HG02798 (cell line): ENCODE data around the gene WBP2NL.
"Not testable (repeated sequence)": the region's sequence is repeated elsewhere in the genome, so short reads cannot be mapped to it uniquely, and the experiment has no call there.

Source experiments
- ATAC-seq: cut with Tn5 transposase; IDR thresholded peaks from one replicate; pipeline ENCODE4 v1.9.1; 2021; ENCODE audit warnings: mild to moderate bottlenecking; ENCODE audit not compliant: unreplicated experiment, poor library complexity

The WBP2NL gene

DNA sequence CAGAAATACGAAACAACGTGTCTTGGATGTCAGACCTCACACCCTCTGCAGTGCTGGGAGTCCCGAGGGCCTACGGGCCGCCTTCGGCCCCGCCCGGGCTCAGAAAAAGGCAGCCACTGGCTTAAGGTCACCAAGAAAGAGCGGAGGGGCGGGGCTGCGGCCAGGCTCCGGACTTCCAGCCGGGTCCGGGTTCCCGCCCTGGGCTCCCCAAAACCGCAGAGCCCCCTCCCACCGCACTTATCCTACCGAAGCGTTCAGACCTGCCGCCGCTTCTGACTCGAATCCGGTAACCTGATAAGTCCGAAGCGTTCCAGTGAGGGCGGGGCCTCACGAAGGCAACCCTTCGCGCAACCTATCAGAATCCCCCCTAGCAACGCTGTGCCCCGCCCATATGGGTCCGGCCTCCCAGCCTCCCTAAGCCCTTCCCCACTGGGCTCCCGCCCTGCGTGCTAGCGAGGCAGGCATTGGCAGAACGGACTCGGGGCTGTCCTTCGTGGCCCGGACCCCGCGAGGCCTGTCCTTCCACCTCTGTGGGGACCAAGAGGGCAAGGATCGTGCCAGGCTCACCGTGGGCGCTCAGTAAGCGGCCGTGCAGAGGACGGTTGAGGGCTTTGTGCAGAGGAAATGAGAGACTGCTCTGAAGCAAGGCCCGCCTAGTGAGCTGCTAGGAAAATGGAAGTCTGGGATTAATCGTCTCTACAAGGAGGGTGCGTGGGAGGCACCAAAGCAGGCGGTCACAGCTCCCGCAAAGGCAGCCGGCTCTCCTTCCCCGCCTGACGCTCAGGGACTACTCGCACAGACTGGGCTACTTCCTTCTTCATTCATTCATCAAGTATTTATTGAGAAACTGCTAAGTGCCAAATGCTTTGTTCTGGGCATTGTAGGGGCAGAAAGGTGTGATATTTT lies 72.2 kb downstream of the WBP2NL start, which contains the start of gene NAGA:
Gene NAGA, minus strand, starts transcription at position 296 of the 906 bp plus-strand sequence. CDS start 515 bp downstream, outside the sequence.
- peak; percentile 94 for ATAC-seq

DNA sequence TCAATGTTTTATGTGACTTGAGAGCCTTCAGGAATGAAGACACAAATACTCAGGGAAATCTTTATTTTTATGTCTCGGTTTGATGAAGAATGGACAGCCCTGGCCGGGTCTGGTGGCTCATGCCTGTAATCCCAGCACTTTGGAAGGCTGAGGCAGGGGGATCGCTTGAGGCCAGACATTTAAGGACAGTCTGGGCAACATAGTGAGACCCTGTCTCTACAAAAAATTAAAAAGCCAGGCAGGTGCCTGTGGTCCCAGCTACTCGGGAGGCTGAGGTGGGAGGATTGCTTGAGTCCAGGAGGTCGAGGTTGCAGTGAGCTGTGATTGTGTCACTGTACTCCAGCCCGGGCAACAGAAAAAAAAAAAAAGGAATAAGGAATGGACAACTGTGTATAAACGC lies 72.9 kb downstream of the WBP2NL start:
- not testable (repeated sequence) for ATAC-seq

- no peak for ATAC-seq
These were observed 74.2 kb downstream of the WBP2NL start for GRCh38 chr22:42072606-42073330.

DNA sequence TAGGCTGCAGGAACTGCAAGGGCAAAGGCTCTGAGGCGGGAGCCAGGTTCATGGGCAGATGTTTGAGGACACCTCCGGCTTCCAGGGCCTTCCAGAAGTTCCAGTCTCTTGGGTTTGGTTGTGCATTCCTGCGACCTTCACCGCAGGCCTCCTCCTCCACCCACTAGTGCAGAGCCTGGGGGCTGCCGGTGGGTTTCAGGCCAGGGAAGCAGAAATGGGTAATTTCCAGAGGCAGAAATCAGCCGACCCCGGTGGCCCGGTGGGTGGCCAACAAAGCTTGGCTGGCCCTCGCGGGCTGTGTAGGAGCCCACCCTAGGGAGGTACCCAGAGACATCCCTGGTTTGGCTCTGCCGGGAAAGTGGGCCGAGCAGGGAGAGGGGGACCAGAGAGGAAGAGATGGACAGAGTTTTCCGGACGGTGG lies 75.0 kb downstream of the WBP2NL start:
- no peak for ATAC-seq

- ATAC-seq, result no peak
These were observed 75.7 kb downstream of the WBP2NL start, which contains the start of gene PHETA2 for GRCh38 chr22:42074132-42074811. Gene PHETA2 (plus strand): TSS chr22:42074248. CDS start chr22:42077294, 3,046 bp downstream.

- ATAC-seq, result no peak
These were observed 76.5 kb downstream of the WBP2NL start for GRCh38 chr22:42074846-42075676.

DNA sequence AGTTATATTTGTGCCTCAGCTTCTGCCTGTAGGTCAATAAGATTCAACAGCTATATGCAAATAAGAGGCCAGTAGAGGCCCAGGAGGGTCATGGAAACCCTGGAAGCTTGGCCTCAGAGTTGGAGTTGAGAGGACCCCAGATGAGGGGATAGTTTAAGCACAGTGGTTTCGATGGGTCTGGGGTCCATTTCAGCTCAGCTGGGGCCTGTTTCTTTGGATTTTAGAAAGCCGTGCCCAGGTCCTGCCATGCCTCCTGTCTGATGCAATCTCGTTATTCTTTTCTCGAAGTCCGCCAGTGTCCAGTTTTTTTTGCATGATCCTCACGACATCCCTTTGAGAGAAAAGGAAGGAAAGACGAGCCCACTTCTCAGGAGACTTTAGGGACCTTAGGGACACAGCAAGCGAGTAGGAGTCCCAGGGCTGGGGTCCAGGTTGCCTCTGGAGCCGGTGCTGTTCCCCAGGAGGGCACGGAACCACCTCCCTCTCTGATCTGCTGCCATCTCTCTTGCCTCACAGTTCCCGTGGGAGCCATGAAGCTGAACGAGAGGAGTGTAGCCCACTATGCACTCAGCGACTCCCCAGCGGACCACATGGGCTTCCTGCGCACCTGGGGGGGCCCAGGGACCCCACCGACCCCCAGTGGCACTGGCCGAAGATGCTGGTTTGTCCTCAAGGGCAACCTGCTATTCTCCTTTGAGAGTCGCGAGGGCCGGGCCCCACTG lies 78.3 kb downstream of the WBP2NL start:
- ATAC-seq, result no peak

GRCh38 chr22:42077486-42078125 lies 79.0 kb downstream of the WBP2NL start:
- no peak for ATAC-seq
